Uterus (tissue), 2 donors: ENCODE results near the gene SCAP.

Experiments used
- CTCF ChIP-seq, 4 experiments: fragments of 200-600 bp in 2 of 4; fragments of 450-650 bp in 2 of 4; sonication (generic) in 2 of 4; IDR thresholded peaks; one replicate each; pipeline ENCODE4 v1.5.1; 2016 to 2019; ENCODE audit warnings: antibody characterized with exemption in 4 of 4, mild to moderate bottlenecking in 2 of 4, moderate library complexity in 1 of 4
- POLR2A ChIP-seq, 2 donors: fragments of 450-650 bp; IDR thresholded peaks; one replicate each; pipeline ENCODE4 v1.6.1; 2016; ENCODE audit warnings: antibody characterized with exemption in 2 of 2, mild to moderate bottlenecking in 1 of 2, moderate library complexity in 1 of 2

DNA sequence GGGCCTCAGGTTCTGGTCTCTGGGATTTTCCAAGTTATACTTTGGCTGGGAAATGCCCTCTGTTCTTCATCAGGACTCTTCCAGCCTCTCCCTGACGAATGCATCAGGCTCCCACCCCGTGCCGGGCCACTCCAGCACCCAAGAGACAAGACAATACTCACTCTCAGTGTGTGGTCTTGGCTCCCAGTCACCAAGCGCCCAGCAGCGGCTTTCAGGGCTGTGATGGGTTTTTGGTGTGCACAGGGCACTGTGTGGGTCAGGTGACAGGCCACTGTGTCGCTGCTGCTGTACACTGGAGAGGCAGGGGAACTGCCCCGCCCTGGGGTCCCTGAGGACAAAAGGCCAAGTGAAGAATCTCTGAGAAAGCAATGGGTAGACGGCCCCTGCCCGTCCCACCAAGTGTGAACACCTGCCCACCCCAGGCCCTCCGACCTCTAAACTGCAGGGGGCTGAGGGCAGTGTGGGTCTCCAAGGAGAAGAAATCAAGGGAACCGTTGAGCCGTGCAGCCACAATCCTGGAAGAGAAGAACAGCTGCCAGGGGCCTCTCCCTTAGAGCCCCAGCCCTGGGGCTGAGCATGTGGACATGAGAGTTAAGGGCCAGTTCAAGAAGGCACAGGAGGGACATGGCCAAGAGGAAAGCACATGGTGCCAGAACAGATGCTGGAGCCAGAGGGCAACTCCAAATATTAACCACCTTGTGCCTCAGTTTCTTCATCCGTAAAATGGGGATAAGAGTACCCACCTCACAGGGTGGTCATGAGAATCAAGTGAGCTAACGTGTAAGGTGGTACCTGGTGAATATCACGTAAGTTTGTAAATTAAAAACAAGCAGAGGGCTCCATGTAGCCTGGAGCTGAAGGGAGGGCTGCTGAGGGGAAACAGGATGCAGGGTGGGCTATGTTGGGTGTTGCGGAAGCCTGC lies 60.8 kb downstream of the SCAP start:
- TF ChIP-seq CTCF (IDR thresholded peaks at IDR 0.05) (no peak), POLR2A (IDR thresholded peaks at IDR 0.05) (no peak)
